ENCODE measurements around the gene KAT7.
A peak's percentile ranks its signal among the peaks of the same experiment; 100 is the strongest.
"Not testable (repeated sequence)": the region's sequence is repeated elsewhere in the genome, so short reads cannot be mapped to it uniquely, and the experiment has no call there.

The KAT7 gene

GRCh38 chr17:49814781-49815529, 26.5 kb downstream of the KAT7 start:
- no peak for DNase-seq

GRCh38 chr17:49815761-49816281, 27.3 kb downstream of the KAT7 start:
- no peak for DNase-seq

- peak; percentile 32 to 46 for DNase-seq
Measured at GRCh38 chr17:49817993-49818392, 29.5 kb downstream of the KAT7 start.

- DNase-seq = peak; percentile 5 to 6
Measured at GRCh38 chr17:49819138-49819537, 30.7 kb downstream of the KAT7 start.

GRCh38 chr17:49819651-49820050, 31.2 kb downstream of the KAT7 start:
- DNase-seq = no peak

- DNase-seq = no peak
Measured at GRCh38 chr17:49820773-49821172, 32.3 kb downstream of the KAT7 start.

GRCh38 chr17:49821466-49821865, 33.0 kb downstream of the KAT7 start:
- DNase-seq = no peak

- DNase-seq = no peak
Measured at GRCh38 chr17:49821916-49822315, 33.4 kb downstream of the KAT7 start.

GRCh38 chr17:49822829-49823228, 34.3 kb downstream of the KAT7 start:
- DNase-seq = no peak

GRCh38 chr17:49823614-49824013, 35.1 kb downstream of the KAT7 start:
- no peak for DNase-seq

GRCh38 chr17:49825645-49826044, 37.2 kb downstream of the KAT7 start:
- DNase-seq = no peak

GRCh38 chr17:49828325-49828724, 39.8 kb downstream of the KAT7 start:
- DNase-seq = not testable (repeated sequence)

GRCh38 chr17:49829026-49829425, 40.5 kb downstream of the KAT7 start:
- no peak for DNase-seq

GRCh38 chr17:49830605-49831004, 42.1 kb downstream of the KAT7 start:
- DNase-seq = no peak

GRCh38 chr17:49832840-49833599, 44.5 kb downstream of the KAT7 start:
- DNase-seq = no peak

- DNase-seq = no peak
Measured at GRCh38 chr17:49834118-49834743, 45.8 kb downstream of the KAT7 start.

- no peak for DNase-seq
Measured at GRCh38 chr17:49835472-49835871, 47.0 kb downstream of the KAT7 start.

GRCh38 chr17:49836111-49837030, 47.9 kb downstream of the KAT7 start:
- DNase-seq = no peak

- DNase-seq = no peak
Measured at GRCh38 chr17:49839455-49839854, 51.0 kb downstream of the KAT7 start.

- DNase-seq = no peak
Measured at GRCh38 chr17:49841548-49841947, 53.1 kb downstream of the KAT7 start.

GRCh38 chr17:49842371-49842770, 53.9 kb downstream of the KAT7 start:
- no peak for DNase-seq

GRCh38 chr17:49842846-49843245, 54.4 kb downstream of the KAT7 start:
- no peak for DNase-seq

Data from activated CD4-positive, alpha-beta T cell treated with anti-CD3 and anti-CD28 coated beads for 4 hours (primary cell).